LoVo (cell line): ENCODE results near the gene LCE1A.
A peak's percentile ranks its signal among the peaks of the same experiment; 100 is the strongest.

Source experiments
- DNase-seq: peaks from one replicate; pipeline ENCODE4 v3.0.0-alpha.2; 2016; ENCODE audit warnings: low spot score

LCE1A gene

GRCh38 chr1:152827173-152827572 lies at the start of gene LCE1A:
LCE1A (plus strand) TSS chr1:152827473; CDS start chr1:152827473, 0 bp downstream.
- DNase-seq = no peak

- DNase-seq = no peak
Observed at GRCh38 chr1:152777510-152778137, 49.6 kb upstream of the LCE1A start.

- DNase-seq = no peak
Observed at GRCh38 chr1:152783095-152783494, 44.2 kb upstream of the LCE1A start.

- peak; percentile 6 for DNase-seq
Observed at GRCh38 chr1:152786077-152786476, 41.2 kb upstream of the LCE1A start, which contains the start of gene LCE1E. LCE1E (plus strand) TSS chr1:152786257; CDS start chr1:152787300, 1,043 bp downstream.

GRCh38 chr1:152795686-152796085 lies 31.6 kb upstream of the LCE1A start:
- DNase-seq = no peak

GRCh38 chr1:152796421-152796820 lies 30.9 kb upstream of the LCE1A start, which contains the start of gene LCE1D:
LCE1D (plus strand) TSS chr1:152796721; CDS start chr1:152797795, 1,074 bp downstream.
- DNase-seq = no peak

- DNase-seq = no peak
Observed at GRCh38 chr1:152801333-152801732, 25.9 kb upstream of the LCE1A start.

GRCh38 chr1:152806576-152806975 lies 20.7 kb upstream of the LCE1A start, which contains the start of gene LCE1C:
LCE1C (minus strand) TSS chr1:152806651; CDS start chr1:152805478, 1,173 bp downstream.
- no peak for DNase-seq

GRCh38 chr1:152811050-152811449 lies 16.2 kb upstream of the LCE1A start:
- DNase-seq = no peak

- DNase-seq = no peak
Observed at GRCh38 chr1:152811671-152812070, 15.6 kb upstream of the LCE1A start, which contains the start of gene LCE1B. LCE1B (plus strand) TSS chr1:152811971; CDS start chr1:152812447, 476 bp downstream.

GRCh38 chr1:152817309-152817708 lies 10.0 kb upstream of the LCE1A start:
- no peak for DNase-seq

- no peak for DNase-seq
Observed at GRCh38 chr1:152823294-152823693, 4.0 kb upstream of the LCE1A start.

GRCh38 chr1:152824964-152825363 lies 2.3 kb upstream of the LCE1A start:
- DNase-seq = no peak

- DNase-seq = no peak
Observed at GRCh38 chr1:152836870-152837269, 9.6 kb downstream of the LCE1A start.

GRCh38 chr1:152842556-152842955 lies 15.3 kb downstream of the LCE1A start, which contains the start of gene LCE6A:
LCE6A (plus strand) TSS chr1:152842856; CDS start chr1:152843521, 665 bp downstream.
- DNase-seq = no peak

- peak; percentile 34 for DNase-seq
Observed at GRCh38 chr1:152855661-152856060, 28.4 kb downstream of the LCE1A start.

- DNase-seq = no peak
Observed at GRCh38 chr1:152858062-152858461, 30.8 kb downstream of the LCE1A start.

- DNase-seq = no peak
Observed at GRCh38 chr1:152859696-152860095, 32.4 kb downstream of the LCE1A start, which contains the start of gene LCE7A. LCE7A (plus strand) TSS chr1:152859996; CDS start chr1:152860698, 702 bp downstream.

GRCh38 chr1:152860129-152860528 lies 32.9 kb downstream of the LCE1A start:
- no peak for DNase-seq

GRCh38 chr1:152861374-152861773 lies 34.1 kb downstream of the LCE1A start:
- no peak for DNase-seq

GRCh38 chr1:152864443-152864842 lies 37.2 kb downstream of the LCE1A start:
- DNase-seq = no peak

- no peak for DNase-seq
Observed at GRCh38 chr1:152866321-152866720, 39.0 kb downstream of the LCE1A start.

- peak; percentile 77 for DNase-seq
Observed at GRCh38 chr1:152869808-152870419, 42.6 kb downstream of the LCE1A start.
